ENCODE measurements around the gene CCDC157.

Gene CCDC157

DNA sequence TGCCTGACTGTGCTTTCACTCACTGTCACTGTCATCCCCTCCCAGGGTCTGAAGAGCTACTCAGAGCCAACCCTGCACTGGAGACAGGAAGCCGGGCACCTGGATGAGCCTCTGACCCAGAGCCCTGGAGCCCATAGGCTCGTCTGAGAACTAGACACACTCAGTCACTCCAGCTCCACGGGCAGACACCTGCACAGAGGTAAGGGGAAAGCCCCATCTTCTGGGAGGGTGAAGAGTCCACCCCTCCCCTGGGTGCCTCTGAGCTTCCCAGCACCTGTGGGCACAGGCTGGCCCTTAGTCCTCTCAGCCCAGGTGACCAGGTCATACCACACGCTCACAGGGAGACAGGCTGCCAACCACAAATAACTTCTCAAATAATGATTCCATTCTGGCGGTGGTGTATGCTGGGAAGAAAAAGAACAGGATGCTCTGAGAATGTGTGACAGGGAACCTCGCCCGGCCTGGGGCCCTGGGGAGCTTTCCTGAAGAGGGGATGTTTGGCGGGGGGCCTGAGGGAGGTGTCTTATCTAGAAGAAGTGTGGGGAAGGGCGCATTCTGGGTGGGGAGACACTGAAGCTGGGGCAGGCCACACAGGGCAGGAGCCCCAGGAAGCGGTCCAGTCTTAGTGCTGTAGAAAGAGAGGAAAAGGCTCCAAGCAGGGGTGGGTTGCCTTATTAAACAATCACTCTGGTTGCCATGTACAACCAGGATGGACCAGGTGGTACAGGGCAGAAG, 5.3 kb downstream of the CCDC157 start:
- Histone ChIP-seq H3K27me3 (ENCODE audit: insufficient read depth, low read length, poor library complexity) (no peaks in the 10 kb centered on the region), H3K36me3 (ENCODE audit: control insufficient read depth, insufficient read depth, low read length) (no peaks in the 10 kb centered on the region), H3K56ac (ENCODE audit: low read length) (no peak overlapping the region), H3K9ac (ENCODE audit: low read length) (no peak overlapping the region), H2AK5ac (ENCODE audit: low read length) (no peak overlapping the region), H3K4me3 (ENCODE audit: low read length) (no peak overlapping the region), H2BK5ac (ENCODE audit: low read length) (no peak overlapping the region), H3K27ac (ENCODE audit: low read depth, low read length) (no peak overlapping the region), H3K79me2 (ENCODE audit: control insufficient read depth, insufficient read depth, low read length) (no peaks in the 10 kb centered on the region), H3K23ac (ENCODE audit: low read length) (no peak overlapping the region), H2BK120ac (ENCODE audit: low read depth, low read length) (no peak overlapping the region), H4K5ac (ENCODE audit: low read length) (no peak overlapping the region), H3K79me1 (ENCODE audit: low read length) (peaks cover 2% of the 10 kb centered on the region), H3K4ac (ENCODE audit: low read depth, low read length) (no peak overlapping the region), H3K4me1 (ENCODE audit: control insufficient read depth, low read depth, low read length) (peaks cover 9% of the 10 kb centered on the region), H3K18ac (ENCODE audit: low read length) (no peak overlapping the region), H4K8ac (ENCODE audit: low read depth, low read length) (no peak overlapping the region), H3K4me2 (ENCODE audit: low read length) (no peak overlapping the region), H2BK15ac (replicated peaks; ENCODE audit: low read depth) (no peak overlapping the region)
- no peak for DNase-seq
- WGBS (ENCODE audit: extremely low coverage, insufficient coverage, low lambda C conversion rate), result no CpG with 5 or more reads among the region's 10 CpGs

DNA sequence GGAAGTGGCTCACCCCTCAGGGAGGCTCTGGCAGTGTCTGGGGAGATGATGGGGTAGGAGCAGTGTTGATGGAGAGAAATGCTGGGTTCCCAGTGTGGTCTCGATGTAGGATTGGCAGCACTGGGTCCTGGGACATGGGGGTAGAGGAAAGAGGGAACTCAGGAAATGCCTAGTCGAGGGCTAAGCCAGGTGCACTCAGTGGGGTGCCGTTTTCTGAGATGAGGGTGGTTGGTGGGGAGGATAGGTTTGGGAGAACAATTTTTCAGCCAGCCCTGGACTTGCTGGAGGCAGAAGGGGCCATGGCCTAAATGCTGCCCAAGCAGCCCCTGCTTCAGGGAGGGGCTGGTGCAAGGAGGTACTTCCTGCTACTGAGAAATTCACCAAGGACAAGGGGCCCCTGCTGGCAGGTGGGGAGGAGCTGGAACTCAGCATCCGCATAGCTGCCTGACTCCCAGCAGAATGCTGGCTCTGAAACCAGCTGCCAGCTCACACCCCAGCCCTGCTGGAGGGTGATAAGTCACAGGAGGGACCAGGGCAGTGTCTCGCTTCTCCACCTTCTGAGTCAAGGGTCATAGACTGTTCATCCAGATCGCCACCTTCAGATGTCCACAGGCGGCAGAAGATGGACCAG, 6.0 kb downstream of the CCDC157 start:
- Histone ChIP-seq H4K5ac (ENCODE audit: low read length) (no peak overlapping the region), H3K27ac (ENCODE audit: low read depth, low read length) (no peak overlapping the region), H2BK15ac (replicated peaks; ENCODE audit: low read depth) (no peak overlapping the region), H3K23ac (ENCODE audit: low read length) (no peak overlapping the region), H3K4ac (ENCODE audit: low read depth, low read length) (no peak overlapping the region), H2BK120ac (ENCODE audit: low read depth, low read length) (no peak overlapping the region), H3K4me2 (ENCODE audit: low read length) (no peak overlapping the region), H4K8ac (ENCODE audit: low read depth, low read length) (no peak overlapping the region), H2BK5ac (ENCODE audit: low read length) (no peak overlapping the region), H3K4me3 (ENCODE audit: low read length) (no peak overlapping the region), H3K79me1 (ENCODE audit: low read length) (peaks cover 2% of the 10 kb centered on the region), H3K36me3 (ENCODE audit: control insufficient read depth, insufficient read depth, low read length) (no peaks in the 10 kb centered on the region), H2AK5ac (ENCODE audit: low read length) (no peak overlapping the region), H3K9ac (ENCODE audit: low read length) (no peak overlapping the region), H3K27me3 (ENCODE audit: insufficient read depth, low read length, poor library complexity) (no peaks in the 10 kb centered on the region), H3K56ac (ENCODE audit: low read length) (no peak overlapping the region), H3K18ac (ENCODE audit: low read length) (no peak overlapping the region), H3K4me1 (ENCODE audit: control insufficient read depth, low read depth, low read length) (peaks cover 9% of the 10 kb centered on the region), H3K79me2 (ENCODE audit: control insufficient read depth, insufficient read depth, low read length) (no peaks in the 10 kb centered on the region)
- no CpG with 5 or more reads among the region's 7 CpGs for WGBS (ENCODE audit: extremely low coverage, insufficient coverage, low lambda C conversion rate)
- peak; percentile 81 for DNase-seq

DNA sequence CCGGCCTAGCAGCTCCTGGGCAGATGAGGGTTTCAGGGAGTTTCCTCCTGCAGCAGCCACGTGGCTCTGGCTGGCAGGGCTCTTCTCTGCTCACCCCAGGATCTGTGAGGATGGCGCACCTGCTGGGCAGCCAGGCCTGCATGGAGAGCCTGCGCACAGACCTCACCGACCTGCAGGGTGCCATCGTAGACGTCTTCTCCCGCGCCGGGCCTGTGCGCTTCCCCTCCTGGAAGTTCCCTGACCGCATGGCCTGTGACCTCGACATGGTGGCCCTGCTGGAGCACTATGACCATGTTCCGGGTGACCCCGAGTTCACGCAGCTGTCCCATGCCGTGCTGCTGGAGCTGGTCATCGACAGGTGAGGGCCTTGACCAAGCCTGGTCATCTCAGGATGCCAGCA, 9.1 kb downstream of the CCDC157 start:
- Histone ChIP-seq H4K8ac (ENCODE audit: low read depth, low read length) (no peak overlapping the region), H3K79me1 (ENCODE audit: low read length) (no peaks in the 10 kb centered on the region), H3K79me2 (ENCODE audit: control insufficient read depth, insufficient read depth, low read length) (no peaks in the 10 kb centered on the region), H3K9ac (ENCODE audit: low read length) (no peak overlapping the region), H2AK5ac (ENCODE audit: low read length) (no peak overlapping the region), H3K18ac (ENCODE audit: low read length) (no peak overlapping the region), H2BK15ac (replicated peaks; ENCODE audit: low read depth) (no peak overlapping the region), H3K56ac (ENCODE audit: low read length) (no peak overlapping the region), H4K5ac (ENCODE audit: low read length) (no peak overlapping the region), H2BK120ac (ENCODE audit: low read depth, low read length) (no peak overlapping the region), H3K36me3 (ENCODE audit: control insufficient read depth, insufficient read depth, low read length) (no peaks in the 10 kb centered on the region), H3K23ac (ENCODE audit: low read length) (no peak overlapping the region), H3K27me3 (ENCODE audit: insufficient read depth, low read length, poor library complexity) (no peaks in the 10 kb centered on the region), H3K27ac (ENCODE audit: low read depth, low read length) (no peak overlapping the region), H3K4me2 (ENCODE audit: low read length) (no peak overlapping the region), H3K4me1 (ENCODE audit: control insufficient read depth, low read depth, low read length) (peaks cover 5% of the 10 kb centered on the region), H2BK5ac (ENCODE audit: low read length) (no peak overlapping the region), H3K4ac (ENCODE audit: low read depth, low read length) (no peak overlapping the region), H3K4me3 (ENCODE audit: low read length) (no peak overlapping the region)
- DNase-seq, result no peak
- no CpG with 5 or more reads among the region's 18 CpGs for WGBS (ENCODE audit: extremely low coverage, insufficient coverage, low lambda C conversion rate)

DNA sequence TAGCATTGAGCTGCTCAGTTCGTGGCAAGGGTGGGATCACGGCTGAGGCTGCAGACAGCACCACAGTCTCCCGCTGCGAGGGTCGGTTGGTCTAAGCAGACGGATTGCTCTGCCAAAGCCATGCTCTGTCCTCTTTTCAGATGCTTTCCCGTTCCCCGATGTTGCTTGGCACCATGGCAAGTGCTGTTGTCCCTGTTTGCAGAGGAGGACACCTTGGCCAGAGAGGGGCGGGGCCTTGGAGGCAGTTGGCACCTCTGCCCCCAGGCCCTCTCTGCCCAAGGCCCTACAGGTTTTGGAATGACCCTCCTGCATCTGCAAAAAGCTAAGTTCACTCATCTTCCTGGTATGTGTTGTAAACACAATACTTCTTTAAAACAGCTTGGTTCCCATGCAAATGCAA, 11.6 kb downstream of the CCDC157 start:
- no peak for DNase-seq
- WGBS (ENCODE audit: extremely low coverage, insufficient coverage, low lambda C conversion rate), result no CpG with 5 or more reads among the region's 9 CpGs

DNA sequence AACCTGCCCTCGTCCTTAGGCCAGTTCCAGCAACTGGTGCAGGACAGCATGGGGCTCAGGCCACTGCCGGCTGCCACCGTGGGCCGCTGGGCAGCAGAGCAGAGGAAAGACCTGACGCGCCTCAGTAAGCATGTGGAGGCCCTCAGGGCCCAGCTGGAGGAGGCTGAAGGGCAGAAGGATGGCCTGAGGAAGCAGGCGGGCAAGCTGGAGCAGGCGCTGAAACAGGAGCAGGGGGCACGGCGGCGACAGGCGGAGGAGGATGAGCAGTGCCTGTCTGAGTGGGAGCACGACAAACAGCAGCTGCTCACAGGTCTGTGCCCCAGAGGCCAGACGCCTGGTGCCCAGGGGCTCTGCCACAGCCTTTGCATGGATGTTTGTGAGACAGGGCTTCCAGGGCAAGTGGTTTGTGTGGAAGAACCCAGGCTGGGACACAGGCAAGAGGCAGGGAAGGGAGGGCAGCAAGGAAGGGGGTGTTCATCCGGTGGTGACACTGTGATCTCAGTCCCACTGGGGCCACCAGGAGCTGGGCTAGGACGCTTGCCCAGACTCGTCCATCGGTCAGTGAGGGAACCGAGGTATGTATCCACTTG, 13.9 kb downstream of the CCDC157 start:
- Histone ChIP-seq H2BK5ac (ENCODE audit: low read length) (no peak overlapping the region), H3K56ac (ENCODE audit: low read length) (no peak overlapping the region), H4K8ac (ENCODE audit: low read depth, low read length) (no peak overlapping the region), H4K5ac (ENCODE audit: low read length) (no peak overlapping the region), H3K18ac (ENCODE audit: low read length) (no peak overlapping the region), H2BK120ac (ENCODE audit: low read depth, low read length) (no peak overlapping the region), H3K27ac (ENCODE audit: low read depth, low read length) (no peak overlapping the region), H2AK5ac (ENCODE audit: low read length) (no peak overlapping the region), H3K9ac (ENCODE audit: low read length) (no peak overlapping the region), H3K79me2 (ENCODE audit: control insufficient read depth, insufficient read depth, low read length) (no peaks in the 10 kb centered on the region), H3K23ac (ENCODE audit: low read length) (no peak overlapping the region), H3K4me3 (ENCODE audit: low read length) (no peak overlapping the region), H3K4me2 (ENCODE audit: low read length) (no peak overlapping the region), H3K27me3 (ENCODE audit: insufficient read depth, low read length, poor library complexity) (no peaks in the 10 kb centered on the region), H3K79me1 (ENCODE audit: low read length) (no peaks in the 10 kb centered on the region), H2BK15ac (replicated peaks; ENCODE audit: low read depth) (no peak overlapping the region), H3K36me3 (ENCODE audit: control insufficient read depth, insufficient read depth, low read length) (no peaks in the 10 kb centered on the region), H3K4me1 (ENCODE audit: control insufficient read depth, low read depth, low read length) (no peaks in the 10 kb centered on the region), H3K4ac (ENCODE audit: low read depth, low read length) (no peak overlapping the region)
- WGBS (ENCODE audit: extremely low coverage, insufficient coverage, low lambda C conversion rate), result no CpG with 5 or more reads among the region's 19 CpGs
- no peak for DNase-seq

More for the DNA sequence above, 11.6 kb downstream of the CCDC157 start:
- Histone ChIP-seq H3K56ac (ENCODE audit: low read length) (no peak overlapping the region), H2BK15ac (replicated peaks; ENCODE audit: low read depth) (no peak overlapping the region), H3K23ac (ENCODE audit: low read length) (no peak overlapping the region), H3K18ac (ENCODE audit: low read length) (no peak overlapping the region), H3K4me2 (ENCODE audit: low read length) (no peak overlapping the region), H3K4me1 (ENCODE audit: control insufficient read depth, low read depth, low read length) (no peaks in the 10 kb centered on the region), H4K8ac (ENCODE audit: low read depth, low read length) (no peak overlapping the region), H3K4ac (ENCODE audit: low read depth, low read length) (no peak overlapping the region), H2AK5ac (ENCODE audit: low read length) (no peak overlapping the region), H3K79me2 (ENCODE audit: control insufficient read depth, insufficient read depth, low read length) (no peaks in the 10 kb centered on the region), H4K5ac (ENCODE audit: low read length) (no peak overlapping the region), H2BK5ac (ENCODE audit: low read length) (no peak overlapping the region), H2BK120ac (ENCODE audit: low read depth, low read length) (no peak overlapping the region), H3K27me3 (ENCODE audit: insufficient read depth, low read length, poor library complexity) (no peaks in the 10 kb centered on the region), H3K4me3 (ENCODE audit: low read length) (no peak overlapping the region), H3K27ac (ENCODE audit: low read depth, low read length) (no peak overlapping the region), H3K79me1 (ENCODE audit: low read length) (no peaks in the 10 kb centered on the region), H3K9ac (ENCODE audit: low read length) (no peak overlapping the region), H3K36me3 (ENCODE audit: control insufficient read depth, insufficient read depth, low read length) (no peaks in the 10 kb centered on the region)

Data from mesendoderm (in vitro differentiated cells).